Measurements from ENCODE around the gene NPL.
A peak's percentile ranks its signal among the peaks of the same experiment; 100 is the strongest.

Gene NPL

DNA sequence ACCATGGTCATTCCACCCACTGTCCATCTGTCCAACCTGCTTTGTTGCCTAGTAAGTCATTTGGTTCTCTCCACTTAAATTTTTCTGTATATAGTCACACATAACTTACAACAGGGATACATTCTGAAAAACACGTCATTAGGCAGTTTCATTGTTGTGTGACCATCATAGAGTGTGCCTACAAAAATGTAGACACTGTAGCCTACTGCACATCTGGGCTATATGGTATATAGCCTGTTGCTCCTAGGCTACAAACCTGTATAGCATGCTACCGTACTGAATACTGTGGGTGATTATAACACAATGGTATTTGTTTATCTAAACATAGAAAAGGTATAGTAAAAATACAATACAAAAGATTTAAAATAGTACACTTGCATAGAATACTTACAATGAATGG lies 10.0 kb upstream of the NPL start:
- DNase-seq = no peak

DNA sequence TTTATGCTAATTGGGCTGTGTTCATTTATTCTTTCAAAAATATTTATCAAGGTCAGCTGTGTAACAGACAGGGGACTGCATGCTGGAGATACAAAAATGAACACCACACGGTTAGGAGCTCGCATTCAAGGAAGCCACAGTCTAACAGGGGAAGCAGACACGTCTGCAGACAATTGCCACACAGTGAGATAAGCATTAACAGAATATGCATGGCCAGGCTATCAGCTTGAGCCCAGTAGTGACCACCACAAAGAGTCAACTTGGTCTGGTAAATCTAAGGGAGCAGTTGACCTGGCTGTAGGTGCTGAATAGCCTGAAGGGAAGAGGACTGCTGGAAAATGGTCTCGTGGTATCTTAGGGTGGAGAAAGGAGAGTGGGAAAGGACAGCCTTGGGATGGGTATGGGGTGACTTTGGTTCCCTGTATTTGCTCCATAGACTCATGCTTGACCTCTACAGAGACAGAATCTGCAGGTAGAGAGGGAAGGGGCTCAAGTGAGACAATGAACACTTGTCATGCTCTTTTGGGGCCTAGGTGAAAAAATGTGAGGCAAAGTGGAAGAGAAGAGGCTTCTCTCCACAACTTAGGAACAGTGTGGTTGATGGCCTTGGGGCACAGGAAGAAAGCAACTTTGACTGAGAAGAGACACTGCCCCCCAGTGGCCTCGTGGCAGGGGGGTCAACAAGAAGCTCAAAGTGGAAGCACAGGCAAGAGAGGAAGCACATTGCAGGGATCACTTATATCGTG lies 7.6 kb upstream of the NPL start:
- peak; percentile 74 for DNase-seq

GRCh38 chr1:182782587-182782913 lies 7.0 kb upstream of the NPL start:
- DNase-seq = no peak

DNA sequence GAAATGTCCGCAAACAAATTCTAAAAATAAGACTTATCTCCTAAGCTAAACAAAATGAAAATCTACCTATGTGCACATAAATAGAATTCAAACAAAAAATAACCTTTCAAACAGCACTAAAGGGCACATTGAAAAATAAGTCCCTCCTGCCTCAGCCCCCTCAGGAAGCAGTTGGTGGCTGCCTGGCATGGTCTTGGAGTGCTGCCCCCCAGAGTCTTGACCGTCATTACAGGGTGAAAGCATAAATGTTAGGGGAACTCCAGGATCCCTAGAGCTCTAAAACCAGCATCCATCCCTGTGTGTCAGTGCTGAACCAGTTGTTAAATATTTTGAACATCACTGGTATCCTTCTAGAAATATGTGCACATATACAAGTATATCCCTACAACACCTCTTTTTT lies 6.5 kb upstream of the NPL start:
- DNase-seq = no peak

DNA sequence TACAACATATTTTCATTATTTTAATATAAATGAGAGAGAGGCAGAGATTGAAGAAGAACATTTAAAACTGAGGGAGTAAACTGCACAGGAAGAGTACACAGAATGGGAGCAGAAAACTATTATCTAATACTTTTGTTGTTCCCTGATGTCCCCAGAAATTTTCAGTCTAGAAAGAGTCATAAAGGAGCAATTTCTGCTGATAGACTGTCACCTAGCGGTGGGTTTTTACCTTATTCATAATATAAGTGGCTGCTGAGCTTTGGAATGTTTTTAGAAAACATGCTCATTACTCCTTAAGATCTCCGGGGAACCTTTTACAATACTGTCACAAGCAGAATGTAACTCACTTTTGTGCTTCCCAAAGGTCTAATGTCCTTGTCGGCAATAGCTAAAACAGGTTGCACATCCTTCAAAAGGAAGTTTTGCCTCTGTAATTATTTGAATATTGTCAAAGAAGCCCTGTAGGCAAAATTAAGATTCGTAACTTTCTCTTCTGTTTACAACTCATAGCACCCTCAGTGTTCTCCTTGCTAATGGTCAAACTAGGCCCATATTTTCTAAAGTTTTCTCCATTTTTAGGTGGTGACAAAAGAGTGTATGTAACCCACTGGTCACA lies 4.9 kb upstream of the NPL start:
- DNase-seq = peak; percentile 63

DNA sequence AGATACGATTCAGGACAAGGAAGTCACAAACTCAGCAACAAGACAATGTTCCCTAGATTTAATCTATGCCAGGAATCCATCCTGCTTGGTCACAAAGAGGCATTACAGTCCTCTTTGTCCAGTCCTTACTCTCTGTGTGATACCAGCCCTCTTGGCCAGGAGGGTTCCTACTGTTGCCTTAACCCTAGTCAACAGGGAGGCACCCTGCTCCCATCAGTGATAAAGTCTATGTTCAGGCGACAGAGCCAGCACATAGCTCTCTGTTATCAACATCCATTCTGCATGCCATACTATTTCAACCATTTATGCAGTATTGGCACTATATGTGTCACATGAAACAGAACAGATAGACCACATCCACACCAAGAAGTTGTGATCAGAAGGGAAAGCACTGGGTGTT lies 4.4 kb upstream of the NPL start:
- no peak for DNase-seq

GRCh38 chr1:182786223-182786994 lies 3.2 kb upstream of the NPL start:
- DNase-seq = peak; percentile 61

DNA sequence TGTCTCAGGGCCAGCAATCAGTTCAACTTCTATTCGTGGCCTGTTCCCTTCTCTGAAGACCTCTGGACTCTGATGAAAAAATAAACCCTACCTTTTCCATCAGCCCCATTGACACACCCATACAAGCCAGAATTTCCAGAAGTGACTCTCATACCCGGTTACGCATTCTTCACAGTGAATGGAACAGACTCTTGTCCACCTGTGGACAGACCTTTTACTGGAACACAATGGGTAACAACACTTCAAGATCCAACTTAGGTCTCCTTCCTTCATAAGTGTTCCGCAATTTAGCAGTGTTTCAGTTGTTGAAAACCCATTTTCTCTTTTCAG lies 2.6 kb upstream of the NPL start:
- DNase-seq = no peak

- no peak for DNase-seq
Observed at GRCh38 chr1:182791281-182792179, 2.0 kb downstream of the NPL start.

DNA sequence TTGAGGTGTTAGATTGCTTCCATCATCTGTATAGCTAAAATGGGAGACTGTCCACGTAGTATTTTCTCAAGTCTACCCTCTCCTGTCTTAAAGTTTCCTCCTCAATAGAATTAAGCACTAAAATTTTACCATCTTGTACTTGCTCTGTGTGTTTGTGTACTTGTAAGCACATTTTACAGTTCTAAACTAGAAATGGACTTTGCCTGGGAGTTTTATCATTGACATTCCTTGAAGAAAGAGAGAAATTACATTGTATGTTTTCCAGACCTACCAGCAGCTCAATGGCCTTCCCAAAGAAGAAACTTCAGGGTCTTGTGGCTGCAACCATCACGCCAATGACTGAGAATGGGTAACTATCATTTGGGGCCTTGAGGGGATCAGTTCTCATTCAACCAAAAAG lies 4.5 kb downstream of the NPL start:
- no peak for DNase-seq

DNA sequence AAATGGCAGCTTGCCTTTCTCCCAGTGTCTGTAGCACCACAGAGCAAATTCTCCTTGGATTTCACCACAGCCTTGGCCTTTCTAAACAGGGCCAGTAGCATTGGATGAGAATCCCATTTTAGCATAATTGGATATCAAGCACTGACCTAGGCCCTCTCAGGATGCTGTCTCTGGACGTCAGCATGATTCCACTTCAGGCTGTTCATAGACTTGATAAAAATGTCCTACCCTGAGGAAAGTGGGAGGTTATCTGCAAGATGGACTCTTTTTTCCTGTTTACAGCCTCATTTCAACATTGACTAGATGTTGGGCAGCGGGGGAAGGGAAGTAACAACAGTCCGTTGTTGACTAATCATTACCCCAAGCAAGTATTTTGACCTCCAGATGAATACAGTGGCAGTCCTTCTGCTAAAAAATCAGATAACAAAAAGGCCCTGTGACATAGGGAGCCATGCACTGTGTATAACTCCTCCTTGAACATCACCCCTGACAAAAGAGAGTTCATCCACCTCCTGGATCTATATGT lies 5.2 kb downstream of the NPL start:
- DNase-seq = no peak

DNA sequence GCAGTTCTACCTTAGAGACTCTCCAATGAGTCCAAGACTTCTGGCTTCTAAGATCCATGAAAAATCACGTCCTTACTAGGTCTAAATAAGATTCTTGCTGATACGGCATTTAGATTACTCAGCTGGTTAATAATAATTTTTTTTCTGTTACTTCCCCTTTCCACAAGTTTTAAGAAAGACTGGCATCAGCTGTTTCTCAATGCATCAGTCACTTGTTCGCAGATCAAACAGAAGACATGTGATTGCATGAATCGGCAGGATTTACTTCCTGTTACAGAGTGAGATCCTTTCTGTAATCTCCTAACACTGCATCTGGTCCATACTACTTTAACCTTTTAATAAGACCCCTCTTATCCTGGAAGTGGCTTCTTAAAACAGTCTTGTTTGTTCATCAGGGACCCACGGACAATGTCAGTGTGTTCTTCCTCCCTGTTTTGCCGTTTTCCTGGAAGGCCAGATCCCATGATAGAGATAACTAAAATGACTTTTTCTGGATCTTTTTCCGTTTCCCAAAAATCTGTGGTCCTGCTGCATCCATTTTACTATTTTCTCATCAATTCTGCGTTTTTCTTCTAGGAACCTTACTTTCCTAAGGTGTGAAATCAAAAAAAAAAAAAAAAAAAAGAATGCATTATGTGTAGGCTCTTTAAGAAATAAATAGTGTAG lies 6.1 kb downstream of the NPL start:
- peak; percentile 39 for DNase-seq

- DNase-seq = peak; percentile 58
Observed at GRCh38 chr1:182802006-182802803, 12.6 kb downstream of the NPL start.

GRCh38 chr1:182803846-182804245 lies 14.3 kb downstream of the NPL start:
- DNase-seq = no peak

DNA sequence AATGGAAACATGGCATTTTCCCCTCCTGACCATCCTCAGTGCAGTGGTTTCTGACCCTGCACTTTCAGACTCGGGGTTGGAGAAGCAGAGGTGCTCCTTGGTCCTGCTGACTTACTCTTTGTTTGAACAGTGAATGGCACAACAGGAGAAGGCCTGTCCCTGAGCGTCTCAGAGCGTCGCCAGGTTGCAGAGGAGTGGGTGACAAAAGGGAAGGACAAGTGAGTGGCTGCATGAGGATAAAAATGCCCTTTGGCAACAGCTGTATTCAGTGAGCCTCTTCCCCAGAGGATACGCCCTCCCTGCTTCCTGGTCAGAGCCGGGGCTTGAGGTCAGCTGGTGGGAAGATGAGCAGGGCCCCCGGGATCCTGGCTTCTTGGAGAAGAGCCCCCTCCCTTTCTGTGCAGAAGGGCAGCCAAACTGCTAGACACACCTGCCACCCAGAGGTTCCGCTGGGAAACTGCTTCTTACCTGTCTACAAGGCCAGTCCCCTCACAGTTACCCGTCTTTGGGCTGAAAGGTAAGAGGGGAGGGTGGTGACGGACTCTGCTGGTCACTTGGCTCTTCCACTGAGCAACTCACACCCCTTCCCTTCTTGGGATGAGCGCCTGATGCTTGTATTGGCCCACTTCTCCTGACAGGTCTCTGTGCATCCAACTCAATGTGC lies 16.6 kb downstream of the NPL start:
- DNase-seq = no peak

DNA sequence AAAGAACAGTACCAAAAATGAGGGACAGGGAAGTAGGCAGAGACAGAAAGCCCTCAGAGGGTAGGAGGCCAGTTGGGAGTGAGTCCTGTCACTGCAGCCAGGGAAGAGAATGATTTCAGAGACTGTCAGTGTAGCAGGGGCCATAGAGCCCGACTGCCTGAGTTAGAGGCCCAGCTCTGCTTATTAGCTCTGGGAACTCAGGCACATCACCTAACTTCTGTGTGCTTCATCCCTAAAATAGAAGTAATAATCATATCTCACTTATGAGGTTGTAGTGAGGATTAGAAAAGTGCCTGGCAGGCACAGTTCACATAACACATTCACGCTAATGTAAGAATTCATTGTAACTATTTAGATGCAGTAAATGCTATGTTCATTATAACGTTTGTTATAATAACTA lies 18.3 kb downstream of the NPL start:
- DNase-seq = no peak

- no peak for DNase-seq
Observed at GRCh38 chr1:182809414-182809957, 19.9 kb downstream of the NPL start.

DNA sequence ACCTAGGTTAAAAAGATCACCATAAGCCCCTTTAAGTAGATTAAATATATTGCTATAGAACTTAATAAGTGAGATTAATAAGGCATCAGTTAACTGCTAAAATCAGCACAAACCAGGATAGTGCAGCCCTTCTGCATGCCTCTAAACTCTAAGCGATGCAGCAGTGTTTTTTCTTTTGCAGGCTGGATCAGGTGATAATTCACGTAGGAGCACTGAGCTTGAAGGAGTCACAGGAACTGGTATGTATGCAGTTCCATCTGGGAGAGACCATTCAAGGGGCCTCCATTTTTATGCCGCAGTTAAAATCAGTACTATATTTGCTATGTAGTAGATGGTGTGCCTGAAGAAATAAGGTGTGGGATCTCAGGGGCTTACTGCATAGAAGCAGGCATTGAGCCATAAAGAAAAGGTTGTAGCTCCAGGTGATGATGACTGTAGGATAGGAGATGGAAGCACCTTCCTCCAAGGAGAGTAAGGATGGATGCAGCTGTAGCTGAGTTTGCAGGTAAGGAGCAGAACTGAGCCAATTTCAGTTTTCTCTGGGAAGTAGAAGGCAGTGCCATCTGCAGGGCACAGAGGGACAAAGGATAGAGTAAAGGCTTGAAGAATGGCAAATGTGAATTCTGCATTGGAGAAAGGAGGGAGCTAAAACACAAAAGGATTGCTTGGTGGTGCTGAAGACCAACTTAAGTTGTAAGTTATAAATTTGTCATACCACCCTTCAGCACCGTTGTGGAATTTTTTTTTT lies 22.6 kb downstream of the NPL start:
- no peak for DNase-seq

DNA sequence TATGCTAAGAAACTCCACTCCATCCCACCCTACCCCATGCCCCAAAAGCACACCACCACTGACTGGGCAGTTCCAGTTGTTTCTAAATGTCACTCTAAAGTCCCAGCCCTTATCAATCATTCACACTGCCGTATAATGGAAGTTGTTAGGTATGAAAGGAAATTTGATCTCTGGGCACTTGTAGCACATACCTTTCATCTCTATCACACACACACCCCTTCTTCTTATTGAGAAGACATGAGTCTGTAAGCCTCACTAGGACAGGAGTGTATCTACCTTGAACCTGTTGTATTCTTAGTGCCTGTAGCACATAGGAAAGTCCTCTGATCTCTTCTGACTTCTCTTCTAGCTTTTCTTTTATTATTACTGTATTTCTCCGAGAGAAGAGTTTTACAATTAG lies 27.3 kb downstream of the NPL start:
- DNase-seq = no peak

- no peak for DNase-seq
Observed at GRCh38 chr1:182817802-182818201, 28.2 kb downstream of the NPL start.
